NCI-H345 treated with DMSO at 0.1 percent for 48 hours (cell line): ENCODE results near the gene ADAMTS14.

Experiments used
- DNase-seq: peaks from one replicate; lab custom pipeline; 2025; ENCODE audit not compliant: unreplicated experiment; lab: John Stamatoyannopoulos, UW

ADAMTS14 gene

DNA sequence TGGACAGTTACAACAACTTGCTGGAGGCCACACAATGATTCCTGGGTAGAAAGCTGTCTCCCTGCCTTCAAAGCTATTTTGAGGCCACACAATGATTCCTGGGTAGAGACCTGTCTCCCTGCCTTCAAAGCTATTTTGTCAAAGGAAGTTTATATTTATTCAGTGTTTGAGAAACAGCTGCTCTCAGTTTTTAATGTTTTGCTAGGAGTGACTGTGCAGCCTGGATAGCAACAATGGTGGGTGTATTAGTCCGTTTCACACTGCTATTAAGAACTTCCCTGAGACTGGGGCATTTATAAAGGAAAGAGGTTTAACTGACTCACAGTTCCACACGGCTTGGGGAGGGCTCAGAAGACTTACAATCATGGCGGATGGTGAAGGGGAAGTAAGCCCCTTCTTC, 139.6 kb downstream of the ADAMTS14 start:
- DNase-seq = no peak
